ENCODE results near the gene OSBPL10. TPM values are rescaled to one million over a fixed set of nuclear protein-coding genes. Genes with fewer than 3 reads are reported as not detected.

OSBPL10 gene
- total RNA-seq, 4 donors from 2014 or later: 18.6 to 33.6 (median 28.8) TPM

DNA sequence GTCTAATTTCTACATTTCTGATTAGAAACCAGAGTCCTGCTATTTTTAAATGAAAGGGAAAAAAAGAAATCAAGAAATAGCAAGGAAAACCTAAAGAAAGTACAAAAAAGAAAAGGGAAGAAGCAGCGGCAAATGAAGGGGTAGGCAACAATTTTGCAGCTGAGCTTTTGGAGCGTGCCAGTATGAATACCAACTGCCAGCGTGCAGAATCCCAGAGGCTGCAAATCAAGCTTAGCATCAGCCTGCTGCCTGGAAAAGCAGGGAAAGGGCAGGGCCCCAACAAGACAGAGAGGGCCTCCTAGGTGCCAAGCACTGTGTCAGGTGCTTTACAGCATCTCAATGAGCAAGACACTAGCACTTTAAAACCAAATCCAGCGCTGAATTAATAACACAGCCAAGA is 271.5 kb downstream of the OSBPL10 start:
- Histone ChIP-seq H3K9me3 (no peaks in the 10 kb centered on the region), H3K27ac (no peak overlapping the region), H3K4me3 (replicated peaks in 1 of 3) (no peak overlapping the region), H3K4me1 (peaks cover 0 to 14% of the 10 kb centered on the region in 2 donors), H3K36me3 (no peaks in the 10 kb centered on the region), H3K27me3 (no peaks in the 10 kb centered on the region)
- DNase-seq: no peak
- no peak for TF ChIP-seq POLR2A (IDR thresholded peaks at IDR 0.05)
- TF ChIP-seq, protein P1, sequence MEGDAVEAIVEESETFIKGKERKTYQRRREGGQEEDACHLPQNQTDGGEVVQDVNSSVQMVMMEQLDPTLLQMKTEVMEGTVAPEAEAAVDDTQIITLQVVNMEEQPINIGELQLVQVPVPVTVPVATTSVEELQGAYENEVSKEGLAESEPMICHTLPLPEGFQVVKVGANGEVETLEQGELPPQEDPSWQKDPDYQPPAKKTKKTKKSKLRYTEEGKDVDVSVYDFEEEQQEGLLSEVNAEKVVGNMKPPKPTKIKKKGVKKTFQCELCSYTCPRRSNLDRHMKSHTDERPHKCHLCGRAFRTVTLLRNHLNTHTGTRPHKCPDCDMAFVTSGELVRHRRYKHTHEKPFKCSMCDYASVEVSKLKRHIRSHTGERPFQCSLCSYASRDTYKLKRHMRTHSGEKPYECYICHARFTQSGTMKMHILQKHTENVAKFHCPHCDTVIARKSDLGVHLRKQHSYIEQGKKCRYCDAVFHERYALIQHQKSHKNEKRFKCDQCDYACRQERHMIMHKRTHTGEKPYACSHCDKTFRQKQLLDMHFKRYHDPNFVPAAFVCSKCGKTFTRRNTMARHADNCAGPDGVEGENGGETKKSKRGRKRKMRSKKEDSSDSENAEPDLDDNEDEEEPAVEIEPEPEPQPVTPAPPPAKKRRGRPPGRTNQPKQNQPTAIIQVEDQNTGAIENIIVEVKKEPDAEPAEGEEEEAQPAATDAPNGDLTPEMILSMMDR (IDR thresholded peaks at IDR 0.05): no peak
- intact Hi-C loops (cut with DNase I): no loop called here
- WGBS, 2 donors: 90 to 93% methylated on average over 4 of the region's 4 CpGs

DNA sequence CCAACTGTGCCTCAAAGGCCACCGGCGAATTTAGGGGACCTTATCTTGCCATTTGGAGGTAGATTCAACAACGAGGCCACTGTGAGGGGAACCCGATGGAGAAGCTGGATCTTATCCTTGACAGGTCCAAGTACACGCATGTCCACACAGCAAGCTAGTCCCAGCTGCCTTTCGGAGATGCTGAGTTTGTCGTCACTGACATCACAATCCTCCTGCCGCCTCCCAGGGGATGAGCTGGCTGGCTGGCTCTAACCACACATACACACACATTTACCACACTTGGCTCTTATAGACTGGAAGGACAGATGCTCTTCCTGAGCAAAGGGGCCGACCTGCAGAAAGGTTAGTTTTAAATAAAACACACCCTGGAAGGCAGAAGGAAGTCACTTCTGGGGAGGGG is 272.1 kb downstream of the OSBPL10 start:
- intact Hi-C loops (cut with DNase I): no loop called here
- H3K36me3 ChIP-seq: no peaks in the 10 kb centered on the region
- 78 to 83% methylated on average over 9 of the region's 9 CpGs for WGBS, 2 donors
- DNase-seq: no peak
- no peaks in the 10 kb centered on the region for H3K9me3 ChIP-seq
- TF ChIP-seq POLR2A (IDR thresholded peaks at IDR 0.05): no peak
- TF ChIP-seq, protein P1 (IDR thresholded peaks at IDR 0.05): no peak
- H3K4me3 ChIP-seq (replicated peaks in 1 of 3): no peak overlapping the region
- H3K27me3 ChIP-seq: no peaks in the 10 kb centered on the region
- H3K4me1 ChIP-seq: peaks cover 0 to 14% of the 10 kb centered on the region in 2 donors
- no peak overlapping the region for H3K27ac ChIP-seq

DNA sequence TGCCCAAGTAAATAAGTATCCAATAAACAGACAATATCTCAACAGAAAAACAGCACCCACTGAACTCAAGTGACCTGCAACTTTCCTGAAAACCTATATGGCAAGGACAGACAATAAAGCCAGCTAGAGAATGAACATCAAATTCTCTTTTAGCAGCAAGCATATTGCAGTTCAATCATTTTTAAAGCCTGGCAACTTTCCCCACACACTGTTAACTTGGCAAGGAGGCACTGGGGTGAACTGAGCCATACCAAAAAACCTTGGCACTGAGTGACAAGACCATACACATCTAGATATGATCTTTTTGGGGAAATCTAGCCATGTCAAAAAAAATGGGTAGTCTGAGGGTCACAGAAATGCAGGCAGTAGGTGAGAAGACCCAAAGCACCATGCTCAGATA is 273.8 kb downstream of the OSBPL10 start:
- no peak for DNase-seq
- Histone ChIP-seq H3K27me3 (no peaks in the 10 kb centered on the region), H3K4me1 (peaks cover 0 to 14% of the 10 kb centered on the region in 2 donors), H3K27ac (no peak overlapping the region), H3K9me3 (no peaks in the 10 kb centered on the region), H3K4me3 (replicated peaks in 1 of 3) (no peak overlapping the region), H3K36me3 (no peaks in the 10 kb centered on the region)
- intact Hi-C loops (cut with DNase I): no loop called here
- TF ChIP-seq POLR2A (IDR thresholded peaks at IDR 0.05): no peak
- TF ChIP-seq, protein P1 (IDR thresholded peaks at IDR 0.05): no peak

DNA sequence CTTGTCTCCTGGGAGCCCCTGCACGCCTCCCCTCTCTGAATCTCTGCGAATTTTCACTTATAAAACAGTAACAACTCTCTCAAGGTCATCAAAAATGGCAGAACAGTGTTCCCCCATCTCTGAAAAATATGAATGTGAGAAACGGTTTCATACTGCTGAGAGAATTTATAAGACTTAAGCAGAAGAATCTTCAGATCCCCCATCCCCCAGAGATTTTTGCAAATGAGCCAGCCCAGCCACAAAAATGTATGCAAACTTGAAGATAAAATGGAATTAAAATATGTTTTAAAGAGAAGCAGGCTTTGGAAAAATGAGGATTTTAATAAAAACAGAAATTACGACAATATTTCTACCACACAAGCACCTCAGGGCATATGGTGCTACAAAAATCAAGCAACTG is 275.3 kb downstream of the OSBPL10 start:
- Histone ChIP-seq H3K9me3 (no peaks in the 10 kb centered on the region), H3K27me3 (no peaks in the 10 kb centered on the region), H3K27ac (no peak overlapping the region), H3K36me3 (no peaks in the 10 kb centered on the region), H3K4me1 (peaks cover 0 to 15% of the 10 kb centered on the region in 2 donors), H3K4me3 (replicated peaks in 1 of 3) (no peak overlapping the region)
- WGBS, 2 donors: 87 to 90% methylated on average over 4 of the region's 4 CpGs
- intact Hi-C loops (cut with DNase I): no loop called here
- TF ChIP-seq, protein P1 (IDR thresholded peaks at IDR 0.05): no peak
- TF ChIP-seq POLR2A (IDR thresholded peaks at IDR 0.05): no peak
- DNase-seq: no peak

DNA sequence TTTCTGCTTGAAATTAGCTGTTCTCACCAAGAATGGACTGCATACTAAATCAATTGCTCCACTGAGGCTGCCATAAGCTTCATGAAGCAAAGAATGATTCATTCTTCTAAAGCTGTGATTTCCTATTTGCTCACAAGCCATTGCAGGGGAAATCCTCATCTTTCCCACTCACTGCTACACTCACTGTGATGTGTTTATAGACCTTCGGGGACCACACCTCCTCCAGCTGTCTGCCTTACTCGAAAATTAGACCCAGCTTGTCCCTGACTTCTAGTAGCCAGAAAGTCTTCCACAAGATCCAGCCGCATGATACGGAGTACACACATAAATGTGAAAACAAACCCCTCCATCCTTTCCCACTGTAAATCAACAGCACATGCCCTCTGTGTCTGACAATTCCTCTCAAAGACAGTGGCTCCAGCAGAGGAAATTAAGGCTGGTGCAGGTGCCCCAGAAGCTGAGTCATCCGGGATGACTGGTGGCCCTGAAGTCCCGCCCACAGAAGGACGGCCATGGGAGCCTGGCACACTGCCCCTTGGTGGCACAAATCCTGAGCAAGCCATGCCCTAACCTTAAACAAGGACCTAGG is 276.4 kb downstream of the OSBPL10 start:
- Histone ChIP-seq H3K36me3 (no peaks in the 10 kb centered on the region), H3K27me3 (no peaks in the 10 kb centered on the region), H3K4me3 (replicated peaks in 1 of 3) (no peak overlapping the region), H3K4me1 (peaks cover 0 to 19% of the 10 kb centered on the region in 2 donors), H3K27ac (no peak overlapping the region), H3K9me3 (no peaks in the 10 kb centered on the region)
- TF ChIP-seq, protein P1 (IDR thresholded peaks at IDR 0.05): no peak
- no peak for TF ChIP-seq POLR2A (IDR thresholded peaks at IDR 0.05)
- WGBS, 2 donors: 60 to 66% methylated on average over 7 of the region's 7 CpGs
- intact Hi-C loops (cut with DNase I): no loop called here
- peak; percentile 43 to 70 for DNase-seq
